HG02759 (cell line): ENCODE data around the gene WDFY4.
A peak's percentile ranks its signal among the peaks of the same experiment; 100 is the strongest.

Source experiments
- ATAC-seq: cut with Tn5 transposase; IDR thresholded peaks from one replicate; pipeline ENCODE4 v1.9.1; 2021; ENCODE audit warnings: mild to moderate bottlenecking, moderate library complexity; ENCODE audit not compliant: unreplicated experiment

The WDFY4 gene

GRCh38 chr10:48740015-48740707, 55.5 kb downstream of the WDFY4 start:
- no peak for ATAC-seq

DNA sequence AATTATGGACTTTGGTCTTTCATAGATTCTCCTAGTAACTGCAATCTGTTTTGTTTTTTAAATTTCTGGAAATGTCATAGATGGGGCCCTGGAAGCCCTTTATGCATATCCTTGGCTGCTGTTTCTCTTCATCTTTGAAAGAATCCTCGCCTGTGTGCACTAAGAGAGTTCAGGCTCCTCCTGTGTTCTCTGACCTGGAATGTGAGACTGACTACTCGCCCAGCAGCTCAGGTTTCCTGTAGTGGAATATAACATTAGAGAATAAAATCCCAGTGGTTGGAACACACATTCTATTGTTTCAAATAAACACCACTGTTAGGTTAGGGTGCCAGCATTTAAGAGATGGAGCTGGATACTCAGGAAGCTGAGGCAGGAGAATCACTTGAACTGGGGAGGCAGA, 56.3 kb downstream of the WDFY4 start:
- ATAC-seq: no peak

DNA sequence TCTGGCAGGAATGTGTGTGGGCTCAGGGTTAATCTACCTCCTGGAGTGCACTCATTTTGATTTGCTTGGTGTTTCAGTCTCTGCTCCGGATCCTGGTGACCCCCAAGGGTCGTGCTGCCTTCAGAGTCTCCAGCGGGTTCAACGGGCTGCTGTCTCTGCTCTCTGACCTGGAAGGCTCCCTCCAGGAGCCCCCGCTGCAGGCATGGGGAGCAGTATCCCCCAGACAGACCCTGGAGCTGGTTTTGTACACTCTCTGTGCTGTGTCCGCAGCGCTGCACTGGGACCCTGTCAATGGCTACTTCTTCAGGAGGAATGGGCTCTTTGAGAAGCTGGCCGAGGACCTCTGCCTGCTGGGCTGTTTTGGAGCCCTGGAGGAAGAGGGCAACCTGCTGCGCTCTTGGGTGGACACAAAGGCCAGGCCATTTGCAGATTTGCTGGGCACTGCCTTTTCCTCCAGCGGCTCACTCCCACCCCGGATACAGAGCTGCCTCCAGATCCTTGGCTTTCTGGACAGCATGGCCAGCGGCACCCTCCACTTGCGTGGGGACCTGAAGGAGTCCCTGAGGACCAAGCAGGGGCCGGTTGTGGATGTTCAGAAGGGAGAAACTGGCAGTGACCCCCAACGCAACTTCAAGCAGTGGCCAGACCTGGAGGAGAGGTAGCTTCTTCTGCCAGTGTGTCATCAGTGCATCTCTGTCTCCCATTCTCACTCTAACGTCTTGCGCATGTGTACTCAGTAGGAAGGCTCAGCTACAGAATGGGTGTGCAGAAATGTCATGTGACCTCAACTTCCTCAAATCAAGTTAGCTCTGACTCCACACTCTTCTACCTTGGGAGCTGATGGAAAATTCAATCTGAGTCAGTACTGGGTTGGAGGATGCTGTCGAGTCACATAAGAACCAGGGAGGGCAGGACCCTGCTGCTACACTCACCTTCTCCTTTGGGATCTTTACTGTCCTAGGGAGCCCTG, 58.5 kb downstream of the WDFY4 start:
- no peak for ATAC-seq

DNA sequence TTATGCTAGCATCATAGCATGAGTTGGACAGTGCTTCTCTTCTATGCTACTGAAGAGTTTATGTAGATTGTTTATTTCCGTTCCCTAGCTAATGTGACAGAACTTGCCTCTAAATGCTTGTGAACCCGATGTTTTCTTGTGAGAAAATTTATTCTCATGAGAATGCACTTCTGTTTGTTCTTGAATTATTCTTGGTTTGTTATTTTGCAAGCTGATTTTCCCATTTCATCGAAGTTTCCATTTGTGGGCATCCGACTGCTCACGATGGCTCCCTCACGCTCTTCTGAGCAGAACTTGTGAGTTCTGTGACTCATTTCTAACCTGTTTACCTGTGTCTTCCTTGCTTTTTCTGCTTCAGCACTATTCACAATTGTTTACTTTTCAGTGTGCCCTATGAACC, 59.9 kb downstream of the WDFY4 start:
- peak; percentile 49 for ATAC-seq

DNA sequence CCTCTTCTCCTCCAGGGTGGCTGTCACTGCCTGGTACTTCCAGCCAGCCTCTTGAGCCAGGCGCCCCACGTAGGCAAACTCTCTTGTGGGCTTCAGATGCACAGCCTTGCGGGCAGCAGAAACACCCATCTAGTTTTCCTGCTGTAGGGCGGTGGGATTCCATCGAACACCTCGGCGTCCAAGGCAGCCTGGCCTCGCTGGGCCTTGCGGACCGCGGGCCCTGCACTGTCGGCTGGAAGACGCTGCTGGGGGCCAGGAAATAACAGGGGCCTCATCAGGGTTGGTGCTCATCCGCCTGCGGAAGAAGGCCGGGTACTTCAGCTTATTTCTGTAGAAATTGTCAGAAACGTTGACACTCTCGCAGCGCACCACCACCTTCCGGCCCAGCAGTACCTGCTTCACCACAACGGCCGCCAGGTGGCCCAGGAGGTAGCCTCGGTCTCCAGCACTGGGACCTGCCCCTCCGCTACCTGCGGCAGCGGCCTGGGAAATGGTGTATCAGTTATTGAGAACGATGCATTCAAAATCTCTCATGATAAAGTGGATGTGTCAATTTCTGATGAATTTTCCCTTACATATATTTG, 61.1 kb downstream of the WDFY4 start:
- no peak for ATAC-seq

GRCh38 chr10:48748573-48748972, 63.9 kb downstream of the WDFY4 start:
- no peak for ATAC-seq

DNA sequence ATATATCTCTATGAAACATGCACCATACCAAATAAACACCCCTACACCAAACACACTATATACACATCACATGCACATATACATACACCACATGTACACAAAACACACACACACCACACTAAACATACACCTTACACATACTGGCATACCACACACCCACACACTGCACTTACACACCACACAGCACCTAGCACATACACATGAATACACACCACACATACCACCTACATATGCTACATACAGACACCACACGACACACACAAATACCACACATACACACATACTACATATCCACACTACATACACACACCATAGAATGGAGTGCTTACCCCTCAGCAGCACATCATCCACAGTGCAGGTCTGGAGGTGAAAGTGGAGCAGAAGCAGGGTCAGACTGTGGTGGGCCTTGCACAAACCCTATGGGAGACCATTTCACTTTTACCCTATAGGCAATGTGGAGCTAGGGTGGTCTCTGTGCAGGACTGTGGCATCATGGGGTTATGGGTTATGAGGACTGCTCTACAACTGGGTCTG, 64.6 kb downstream of the WDFY4 start:
- no peak for ATAC-seq

DNA sequence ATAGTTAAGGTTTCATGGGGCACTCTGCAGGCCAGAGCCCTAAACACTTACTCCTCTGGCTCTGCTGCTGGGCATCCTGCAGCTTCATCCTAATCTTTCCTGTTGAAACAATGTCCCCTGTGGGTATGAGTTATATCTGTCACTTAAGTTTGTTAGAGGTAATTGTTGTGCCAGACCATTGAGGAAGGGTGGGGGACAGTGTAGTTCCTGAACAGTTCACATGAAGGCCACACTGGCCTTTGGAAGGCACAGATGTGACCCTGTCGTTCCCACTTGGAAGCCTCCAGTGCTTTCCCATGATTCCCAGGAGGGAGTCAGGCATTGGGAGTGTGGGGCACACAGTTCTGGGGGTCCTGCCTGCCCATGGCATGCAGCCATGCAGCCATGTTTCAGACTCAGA, 65.3 kb downstream of the WDFY4 start:
- no peak for ATAC-seq

- ATAC-seq: no peak
Observed at GRCh38 chr10:48750991-48751390, 66.3 kb downstream of the WDFY4 start.

GRCh38 chr10:48751730-48752129, 67.1 kb downstream of the WDFY4 start:
- no peak for ATAC-seq

DNA sequence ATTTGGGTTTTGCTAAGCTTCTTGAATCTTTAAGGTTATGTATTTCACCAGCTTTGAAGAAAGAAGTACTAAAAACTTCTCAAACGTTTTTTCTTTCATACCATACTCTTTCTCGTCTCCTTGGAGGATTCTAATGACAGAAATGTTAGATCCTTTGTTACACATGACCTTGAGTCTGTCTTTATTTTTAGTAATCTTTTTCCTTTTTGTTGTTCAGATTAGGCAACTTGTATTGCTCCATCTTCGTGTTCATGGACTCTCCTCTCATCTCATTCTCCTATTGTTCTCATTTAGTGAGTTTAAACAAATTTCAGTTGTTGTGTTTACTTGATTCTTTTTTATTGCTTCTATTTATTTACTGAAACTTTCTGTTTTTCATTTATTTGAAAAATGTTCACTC, 73.7 kb downstream of the WDFY4 start:
- ATAC-seq: no peak

DNA sequence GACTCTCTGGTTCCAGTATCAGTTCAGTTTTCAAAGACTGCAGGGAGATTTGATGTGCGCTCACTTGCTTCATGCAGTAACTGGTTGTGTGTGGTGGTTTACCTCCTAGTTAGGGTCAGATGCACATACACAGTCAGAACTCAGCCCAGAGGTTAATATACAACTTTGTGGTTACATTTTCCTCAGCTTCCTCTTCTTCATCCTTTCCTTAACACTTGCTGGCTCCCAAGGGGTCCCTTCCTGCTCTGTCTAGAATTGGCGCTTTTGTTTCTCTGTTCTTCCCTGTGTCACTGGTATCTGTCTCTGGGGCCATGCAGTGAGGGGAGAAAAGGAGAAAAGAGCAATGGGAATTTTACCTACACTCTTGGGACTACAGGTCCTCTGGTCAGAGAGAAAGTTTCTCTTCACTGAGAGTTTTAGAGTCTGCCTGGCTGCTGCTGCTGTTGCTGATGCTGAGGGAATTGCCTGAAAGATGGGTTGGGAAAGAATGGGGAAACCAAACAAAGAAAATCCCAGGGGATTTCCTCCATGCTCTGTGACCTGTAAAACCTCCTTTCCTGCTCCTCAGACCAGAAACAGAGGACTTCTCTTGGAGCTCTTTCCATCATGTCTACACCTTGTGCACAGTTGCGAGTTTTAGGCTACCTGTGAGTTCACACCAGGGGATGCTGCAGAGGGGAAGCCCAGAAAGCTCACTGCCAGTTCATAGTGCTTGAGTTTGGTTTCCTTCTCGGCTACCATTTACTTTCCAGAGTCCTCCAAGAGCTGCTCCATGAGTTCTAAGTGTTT, 74.6 kb downstream of the WDFY4 start:
- peak; percentile 95 for ATAC-seq

DNA sequence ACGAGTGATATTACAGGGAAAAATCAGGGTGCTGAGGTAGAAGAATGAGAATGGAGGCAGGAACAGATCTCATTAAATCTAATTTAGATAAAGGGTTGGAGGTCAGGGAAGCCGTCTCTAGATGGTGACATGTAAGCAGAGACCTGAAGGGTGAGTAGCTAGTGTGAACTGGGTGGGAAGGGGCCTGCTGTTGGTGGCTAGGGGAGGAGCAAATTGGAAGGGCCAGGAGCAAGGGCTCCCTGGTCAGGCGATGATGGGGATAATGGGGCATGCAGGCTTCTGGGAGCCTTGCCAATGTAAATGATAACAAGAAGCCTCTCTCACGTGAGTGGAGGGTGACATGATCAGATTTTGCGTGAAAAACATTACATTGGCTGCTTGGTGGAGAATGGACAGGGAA, 76.3 kb downstream of the WDFY4 start:
- no peak for ATAC-seq

DNA sequence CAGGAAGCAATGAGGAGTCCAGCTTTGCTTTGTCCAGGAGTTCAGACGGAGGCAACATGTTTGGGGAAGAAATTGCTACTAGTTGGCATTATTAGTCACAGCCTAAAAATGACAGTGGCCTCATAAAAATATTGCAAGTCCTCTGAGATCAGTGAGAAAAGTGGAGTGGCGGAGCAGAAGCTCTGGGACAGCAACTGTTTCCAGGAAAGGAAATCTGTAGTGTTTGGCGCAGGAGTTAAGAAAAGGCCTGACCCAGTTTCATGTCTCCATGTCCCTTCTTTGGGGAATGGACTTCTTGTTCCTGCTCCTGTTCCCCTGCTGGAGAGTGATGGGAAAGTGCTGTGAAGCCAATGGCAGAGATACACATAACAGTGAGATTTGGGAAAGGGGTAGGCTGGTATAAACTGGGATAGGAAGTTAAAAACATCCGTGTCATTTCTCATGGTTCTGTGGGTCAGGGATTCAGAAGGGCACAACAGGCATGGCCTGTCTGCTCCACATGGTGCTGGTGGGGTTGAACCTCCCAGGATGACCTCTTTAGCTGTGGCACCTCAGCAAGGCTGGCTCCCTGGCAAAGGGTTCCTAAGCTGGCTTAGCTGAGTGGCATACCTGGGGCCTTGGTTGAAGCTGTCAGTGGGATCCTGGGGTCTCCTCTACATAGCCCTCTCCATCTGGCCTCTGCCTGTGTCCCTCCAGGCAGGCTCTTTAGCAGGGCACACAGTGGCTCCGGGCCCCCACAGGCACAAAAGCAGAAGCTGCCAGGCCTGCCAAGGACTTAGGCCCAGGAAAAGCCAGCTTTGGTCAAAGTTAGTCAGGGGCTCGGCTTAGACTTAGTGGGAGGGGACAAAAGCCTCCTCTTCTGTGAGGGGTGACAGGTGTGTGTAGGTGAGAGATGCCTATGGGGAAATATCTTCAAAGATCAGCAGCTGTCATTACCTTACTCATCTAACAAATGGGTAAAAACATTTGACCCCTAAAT, 77.7 kb downstream of the WDFY4 start:
- ATAC-seq: no peak

DNA sequence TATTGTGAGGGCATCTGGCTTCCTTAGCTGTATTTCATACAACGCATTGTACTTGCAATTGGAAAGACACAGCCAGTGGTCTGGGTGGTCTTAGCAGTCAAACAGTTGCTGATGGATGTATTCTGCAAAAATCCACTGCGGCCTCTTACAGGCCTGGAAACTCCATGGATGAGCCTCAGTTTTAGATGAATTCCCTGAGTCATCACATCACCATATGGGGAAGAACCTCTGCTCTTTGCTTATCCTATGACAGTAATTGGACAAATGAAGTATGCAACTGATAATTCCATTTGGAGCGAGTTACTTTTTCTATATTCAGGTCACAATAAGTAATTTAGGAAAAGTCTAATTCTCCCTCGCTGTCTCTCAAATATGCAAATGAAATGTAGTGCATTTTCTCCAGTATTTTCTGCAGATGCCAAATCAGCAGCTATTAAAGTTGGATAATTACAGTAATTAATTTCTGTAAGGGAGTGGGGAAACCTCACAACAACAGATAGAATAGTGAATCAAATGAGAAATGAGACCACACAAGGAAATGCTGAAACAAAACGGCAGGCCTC, 78.8 kb downstream of the WDFY4 start:
- no peak for ATAC-seq

DNA sequence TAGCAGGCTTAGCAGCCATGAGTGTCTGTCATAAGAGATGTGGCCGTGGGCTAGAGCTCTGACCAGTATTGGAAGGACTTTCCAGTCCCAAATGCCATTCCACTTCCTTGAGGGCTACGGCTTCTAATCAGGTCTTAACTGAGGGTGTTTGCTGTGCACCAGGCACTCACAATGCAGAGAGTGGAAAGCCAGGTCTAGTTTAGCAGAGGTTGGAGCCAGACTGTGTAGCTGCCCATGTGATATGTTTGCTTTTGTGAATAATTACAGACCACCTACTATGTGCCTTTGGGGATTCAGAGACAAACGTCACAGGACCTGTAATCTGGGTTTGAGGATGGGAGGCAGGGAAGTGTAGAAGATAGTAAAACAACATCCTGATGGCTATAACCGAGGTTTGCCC, 79.8 kb downstream of the WDFY4 start:
- no peak for ATAC-seq

GRCh38 chr10:48765039-48765438, 80.4 kb downstream of the WDFY4 start:
- ATAC-seq: no peak

DNA sequence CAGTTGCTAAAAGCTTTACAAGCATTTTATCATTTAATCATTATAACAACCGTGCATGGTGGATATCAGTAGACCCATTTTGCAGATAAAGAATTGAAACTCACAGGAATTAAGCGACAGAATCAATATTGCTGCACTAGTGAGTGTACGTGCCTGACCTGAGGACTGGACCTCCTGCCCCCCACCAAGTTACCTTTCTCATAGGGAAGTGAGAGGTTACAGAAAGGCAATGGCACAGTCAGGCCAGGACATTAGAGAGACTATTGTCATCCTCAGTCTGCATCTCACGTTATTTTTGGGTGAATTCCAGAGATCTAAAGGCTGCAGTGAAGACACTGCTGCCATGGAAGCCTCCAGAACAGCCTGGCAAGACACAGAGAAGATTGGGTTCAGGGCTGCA, 80.9 kb downstream of the WDFY4 start:
- no peak for ATAC-seq
